ENCODE measurements around the gene FBXL7. TPM values are rescaled to one million over a fixed set of nuclear protein-coding genes. Genes with fewer than 3 reads are reported as not detected.

The FBXL7 gene
- total RNA-seq, 1 donor from 2014 or later, result 70.7 TPM

GRCh38 chr5:15819617-15820016 lies 319.6 kb downstream of the FBXL7 start:
- Mint-ChIP-seq H3K27me3 (ENCODE audit: low read depth) (no peaks in the 10 kb centered on the region), H3K27ac (no peak overlapping the region), H3K36me3 (peaks cover 10% of the 10 kb centered on the region), H3K4me3 (no peak overlapping the region), H3K4me1 (peaks cover 6% of the 10 kb centered on the region), H3K9me3 (peaks cover 15% of the 10 kb centered on the region)
- DNase-seq (ENCODE audit: low spot score in 2 of 2, unreplicated experiment in 2 of 2), result no peak
- no peak for TF ChIP-seq CTCF (IDR thresholded peaks at IDR 0.05; ENCODE audit: unreplicated experiment)

- Mint-ChIP-seq H3K9me3 (peaks cover 11% of the 10 kb centered on the region), H3K4me1 (peaks cover 9% of the 10 kb centered on the region), H3K27me3 (ENCODE audit: low read depth) (no peaks in the 10 kb centered on the region), H3K36me3 (peaks cover 3% of the 10 kb centered on the region), H3K27ac (no peak overlapping the region), H3K4me3 (no peak overlapping the region)
- no peak for DNase-seq (ENCODE audit: low spot score in 2 of 2, unreplicated experiment in 2 of 2)
- no peak for TF ChIP-seq CTCF (IDR thresholded peaks at IDR 0.05; ENCODE audit: unreplicated experiment)
These were observed 321.5 kb downstream of the FBXL7 start for GRCh38 chr5:15821506-15821905.

DNA sequence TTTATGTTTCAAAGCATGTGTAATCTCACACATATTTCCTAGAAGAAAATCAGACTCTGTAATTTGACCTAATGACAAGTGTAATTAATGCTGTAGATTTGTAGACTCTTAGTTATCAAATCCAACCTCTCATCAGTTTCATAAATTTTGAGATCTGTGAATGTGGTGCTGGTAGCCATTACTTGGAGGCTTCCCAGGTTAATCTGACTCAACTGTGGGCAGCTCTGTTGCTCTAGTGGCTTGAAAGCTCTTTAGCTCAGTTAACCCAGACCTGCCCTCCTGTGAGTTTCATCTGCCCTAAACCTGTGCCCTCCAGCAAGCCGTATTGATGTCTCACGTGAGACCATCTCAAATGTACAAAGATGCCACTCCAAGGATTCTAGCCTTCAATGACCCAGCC lies 323.4 kb downstream of the FBXL7 start:
- Mint-ChIP-seq H3K27ac (no peak overlapping the region), H3K4me1 (peaks cover 11% of the 10 kb centered on the region)

GRCh38 chr5:15827741-15828140 lies 327.8 kb downstream of the FBXL7 start:
- H3K4me1 Mint-ChIP-seq, result peaks cover 30% of the 10 kb centered on the region
- no peak for DNase-seq (ENCODE audit: low spot score in 2 of 2, unreplicated experiment in 2 of 2)
- H3K4me3 Mint-ChIP-seq, result no peak overlapping the region

More for the DNA sequence above, 323.4 kb downstream of the FBXL7 start:
- no peaks in the 10 kb centered on the region for H3K9me3 Mint-ChIP-seq
- TF ChIP-seq CTCF (IDR thresholded peaks at IDR 0.05; ENCODE audit: unreplicated experiment), result no peak
- no peaks in the 10 kb centered on the region for H3K27me3 Mint-ChIP-seq (ENCODE audit: low read depth)
- DNase-seq (ENCODE audit: low spot score in 2 of 2, unreplicated experiment in 2 of 2), result no peak
- no peaks in the 10 kb centered on the region for H3K36me3 Mint-ChIP-seq
- no peak overlapping the region for H3K4me3 Mint-ChIP-seq

GRCh38 chr5:15831408-15831807 lies 331.4 kb downstream of the FBXL7 start:
- H3K27me3 Mint-ChIP-seq (ENCODE audit: low read depth), result no peaks in the 10 kb centered on the region
- no peak overlapping the region for H3K4me3 Mint-ChIP-seq
- H3K9me3 Mint-ChIP-seq, result peaks cover 5% of the 10 kb centered on the region
- H3K36me3 Mint-ChIP-seq, result peaks cover 3% of the 10 kb centered on the region
- peaks cover 34% of the 10 kb centered on the region for H3K4me1 Mint-ChIP-seq
- no peak for TF ChIP-seq CTCF (IDR thresholded peaks at IDR 0.05; ENCODE audit: unreplicated experiment)
- DNase-seq (ENCODE audit: low spot score in 2 of 2, unreplicated experiment in 2 of 2), result no peak
- no peak overlapping the region for H3K27ac Mint-ChIP-seq

More at GRCh38 chr5:15827741-15828140, 327.8 kb downstream of the FBXL7 start:
- no peak for TF ChIP-seq CTCF (IDR thresholded peaks at IDR 0.05; ENCODE audit: unreplicated experiment)
- H3K9me3 Mint-ChIP-seq, result no peaks in the 10 kb centered on the region
- no peak overlapping the region for H3K27ac Mint-ChIP-seq
- no peaks in the 10 kb centered on the region for H3K27me3 Mint-ChIP-seq (ENCODE audit: low read depth)
- no peaks in the 10 kb centered on the region for H3K36me3 Mint-ChIP-seq

- Mint-ChIP-seq H3K27me3 (ENCODE audit: low read depth) (no peaks in the 10 kb centered on the region), H3K4me3 (no peak overlapping the region), H3K4me1 (peaks cover 37% of the 10 kb centered on the region), H3K36me3 (peaks cover 3% of the 10 kb centered on the region), H3K27ac (no peak overlapping the region), H3K9me3 (peaks cover 6% of the 10 kb centered on the region)
- DNase-seq (ENCODE audit: low spot score in 2 of 2, unreplicated experiment in 2 of 2), result no peak
- TF ChIP-seq CTCF (IDR thresholded peaks at IDR 0.05; ENCODE audit: unreplicated experiment), result no peak
These were observed 333.4 kb downstream of the FBXL7 start for GRCh38 chr5:15833365-15833764.

Data from mesothelial cell of epicardium (in vitro differentiated cells).